H1 (cell line): Measurements from ENCODE around the gene RAB31. TPM values are rescaled to one million over a fixed set of nuclear protein-coding genes. Genes with fewer than 3 reads are reported as not detected.

Experiments
- CTCF ChIA-PET: fragments of 300-600 bp; sonication (Branson Sonifier 250); formaldehyde crosslinking; loops from one replicate; lab custom pipeline; 2021; ENCODE audit not compliant: partially characterized antibody; lab: Charles Lee
- POLR2A ChIA-PET: fragments of 300-600 bp; sonication (Branson Sonifier 250); formaldehyde crosslinking; loops from one replicate; lab custom pipeline; 2021; ENCODE audit warnings: inconsistent platforms; ENCODE audit not compliant: partially characterized antibody; lab: Charles Lee
- DNase-seq, 2 experiments: peaks; one replicate each; pipeline versions ENCODE4 v3.0.0 to v3.0.0-alpha.2; 2010 to 2022; ENCODE audit warnings: low spot score in 2 of 2, low read depth in 1 of 2, mixed read lengths in 1 of 2
- FAIRE-seq: peaks from 2 replicates; lab custom pipeline; 2011; peaks lifted over from hg19 to GRCh38; lab: Jason Lieb, UNC
- H2AFZ ChIP-seq: 2 replicates; pipeline ENCODE4 v1.8.1; 2012; ENCODE audit warnings: low read length, inconsistent platforms
- H2AK5ac ChIP-seq: 2 replicates; pipeline ENCODE4 v1.6.1; 2013; ENCODE audit warnings: low read depth, low read length
- H2BK120ac ChIP-seq: replicated peaks from 2 replicates; pipeline ENCODE3; 2013; ENCODE audit warnings: low read depth, low read length, inconsistent platforms
- H2BK12ac ChIP-seq: 2 replicates; pipeline ENCODE4 v1.6.1; 2013; ENCODE audit warnings: low read depth, low read length
- H2BK15ac ChIP-seq: 2 replicates; pipeline ENCODE4 v1.6.1; 2013; ENCODE audit warnings: low read length
- H2BK20ac ChIP-seq: 2 replicates; pipeline ENCODE4 v1.6.1; 2013; ENCODE audit warnings: low read length
- H2BK5ac ChIP-seq: 2 replicates; pipeline ENCODE4 v1.6.1; 2013; ENCODE audit warnings: low read depth, low read length
- H3K14ac ChIP-seq: 2 replicates; pipeline ENCODE4 v1.6.1; 2013; ENCODE audit warnings: inconsistent platforms; ENCODE audit not compliant: insufficient read length
- H3K18ac ChIP-seq: 2 replicates; pipeline ENCODE4 v1.6.1; 2013; ENCODE audit warnings: low read length; ENCODE audit errors: extremely low read depth
- H3K23ac ChIP-seq: 2 replicates; pipeline ENCODE4 v1.6.1; 2013; ENCODE audit warnings: inconsistent platforms; ENCODE audit not compliant: insufficient read length
- H3K23me2 ChIP-seq: 2 replicates; pipeline ENCODE4 v1.6.1; 2013; ENCODE audit warnings: low read depth, low read length
- H3K27ac ChIP-seq: 2 replicates; pipeline ENCODE4 v1.6.1; 2011; ENCODE audit warnings: low read depth, low read length, inconsistent platforms
- H3K27me3 ChIP-seq, 4 experiments: replicated peaks in 1 of 4; 1 replicate in 1 of 4; 2 replicates in 3 of 4; pipeline versions ENCODE4 v1.6.1 to v1.8.1; 2011 to 2013; ENCODE audit warnings: low read length in 3 of 4, mild to moderate bottlenecking in 3 of 4, inconsistent platforms in 2 of 4, mixed read lengths in 2 of 4, moderate library complexity in 1 of 4; ENCODE audit not compliant: control insufficient read depth in 3 of 4, insufficient read depth in 3 of 4; ENCODE audit errors: extremely low read depth in 1 of 4
- H3K36me3 ChIP-seq, 4 experiments: 2 replicates each; pipeline versions ENCODE4 v1.6.1 to v1.8.1; 2011 to 2013; ENCODE audit warnings: mild to moderate bottlenecking in 4 of 4, low read length in 3 of 4, moderate library complexity in 2 of 4, control low read depth in 1 of 4, inconsistent platforms in 1 of 4; ENCODE audit not compliant: insufficient read depth in 4 of 4, control insufficient read depth in 2 of 4
- H3K4ac ChIP-seq: replicated peaks from 2 replicates; pipeline ENCODE3; 2013; ENCODE audit warnings: low read length, low read depth, mixed read lengths, inconsistent platforms; ENCODE audit not compliant: insufficient read length
- H3K4me1 ChIP-seq, 4 experiments: replicated peaks in 1 of 4; 1 replicate in 1 of 4; 2 replicates in 3 of 4; pipeline versions ENCODE4 v1.6.1 to v1.8.1; 2011 to 2013; ENCODE audit warnings: low read length in 3 of 4, inconsistent platforms in 2 of 4, mixed read lengths in 1 of 4; ENCODE audit not compliant: insufficient read depth in 4 of 4, control insufficient read depth in 3 of 4
- H3K4me2 ChIP-seq, 2 experiments: 2 replicates each; pipeline versions ENCODE4 v1.6.1 to v1.8.1; 2011 to 2013; ENCODE audit warnings: low read depth in 2 of 2, low read length in 2 of 2, control low read depth in 1 of 2, inconsistent platforms in 1 of 2, mild to moderate bottlenecking in 1 of 2; ENCODE audit not compliant: insufficient read depth in 1 of 2
- H3K4me3 ChIP-seq, 4 experiments: fragments of 200-600, 300-600 bp in 1 of 4; sonication (generic), shearing (Covaris generic), sonication (Bioruptor Twin) in 1 of 4; 2 replicates each; pipeline versions ENCODE4 v1.5.1 to v1.8.1; 2011 to 2016; ENCODE audit warnings: low read length in 4 of 4, low read depth in 3 of 4, control low read depth in 2 of 4, inconsistent platforms in 2 of 4, mild to moderate bottlenecking in 2 of 4, mixed read lengths in 1 of 4, moderate library complexity in 1 of 4; ENCODE audit not compliant: insufficient read depth in 2 of 4; ENCODE audit errors: extremely low read depth in 1 of 4
- H3K56ac ChIP-seq: replicated peaks from 2 replicates; pipeline ENCODE3; 2013; ENCODE audit warnings: low read depth, mild to moderate bottlenecking, mixed read lengths, low read length, inconsistent platforms; ENCODE audit not compliant: insufficient read length
- H3K79me1 ChIP-seq: 2 replicates; pipeline ENCODE4 v1.6.1; 2013; ENCODE audit warnings: low read depth, low read length, control low read depth
- H3K79me2 ChIP-seq, 2 experiments: 2 replicates each; pipeline versions ENCODE4 v1.6.1 to v1.8.1; 2012 to 2013; ENCODE audit warnings: low read length in 2 of 2, mild to moderate bottlenecking in 2 of 2, inconsistent platforms in 1 of 2; ENCODE audit not compliant: insufficient read depth in 2 of 2, control insufficient read depth in 1 of 2
- H3K9ac ChIP-seq, 4 experiments: replicated peaks in 1 of 4; 1 replicate in 1 of 4; 2 replicates in 3 of 4; pipeline versions ENCODE4 v1.6.1 to v1.8.1; 2011 to 2013; ENCODE audit warnings: low read depth in 3 of 4, low read length in 3 of 4, control low read depth in 2 of 4, mild to moderate bottlenecking in 2 of 4, moderate library complexity in 2 of 4, inconsistent platforms in 1 of 4; ENCODE audit errors: extremely low read depth in 1 of 4
- H3K9me3 ChIP-seq, 2 experiments: 2 replicates each; pipeline versions ENCODE4 v1.6.1 to v1.8.1; 2012 to 2013; ENCODE audit warnings: mild to moderate bottlenecking in 2 of 2, moderate library complexity in 2 of 2, control low read depth in 1 of 2, inconsistent platforms in 1 of 2, low read depth in 1 of 2, low read length in 1 of 2, mixed read lengths in 1 of 2; ENCODE audit not compliant: insufficient read depth in 2 of 2
- H4K20me1 ChIP-seq, 2 experiments: replicated peaks in 1 of 2; 2 replicates each; pipeline versions ENCODE3 to v1.8.1; 2011 to 2013; ENCODE audit warnings: inconsistent platforms in 2 of 2, low read length in 2 of 2, mild to moderate bottlenecking in 1 of 2; ENCODE audit not compliant: insufficient read depth in 2 of 2, control insufficient read depth in 1 of 2
- H4K5ac ChIP-seq: 2 replicates; pipeline ENCODE4 v1.6.1; 2013; ENCODE audit warnings: low read length, low read depth, mixed read lengths, inconsistent platforms; ENCODE audit not compliant: insufficient read length
- H4K8ac ChIP-seq: 2 replicates; pipeline ENCODE4 v1.8.0; 2013; ENCODE audit warnings: mild to moderate bottlenecking, moderate library complexity, low read length, inconsistent platforms; ENCODE audit not compliant: insufficient read depth; ENCODE audit errors: extremely low read depth
- H4K91ac ChIP-seq: replicated peaks from 2 replicates; pipeline ENCODE3; 2013; ENCODE audit warnings: low read length, mixed read lengths, inconsistent platforms; ENCODE audit not compliant: insufficient read length
- ATF2 ChIP-seq: IDR thresholded peaks from 2 replicates; pipeline ENCODE4 v1.6.1; 2012; ENCODE audit warnings: low read length, inconsistent platforms
- HDAC6 ChIP-seq: IDR thresholded peaks from one replicate; pipeline ENCODE4 v1.7.1; 2012; ENCODE audit warnings: low read depth, mild to moderate bottlenecking, inconsistent platforms, low read length, moderate library complexity
- WGBS, 2 experiments: shearing (Covaris generic) in 1 of 2; methylation state at CpG; one replicate each; pipeline versions ENCODE4 v1.1.6 to v1.1.7; 2013 to 2015; ENCODE audit warnings: low lambda C conversion rate in 2 of 2, mixed read lengths in 2 of 2, inconsistent platforms in 1 of 2, low coverage in 1 of 2, missing lambda C conversion rate in 1 of 2; ENCODE audit not compliant: insufficient replicate concordance in 2 of 2, insufficient coverage in 1 of 2, insufficient read length in 1 of 2; ENCODE audit errors: extremely low coverage in 1 of 2, missing lambda C conversion rate in 1 of 2; 5-methylcytosine and 5-hydroxymethylcytosine counted together
- polyA plus RNA-seq, 7 experiments: library from polyadenylated mRNA; depleted of rRNA in 3 of 7; stranded (reverse) in 5 of 7; unstranded in 2 of 7; fragments of >200 nt in 5 of 7; fragments of 200-250 nt in 2 of 7; gene quantifications; 1 replicate in 5 of 7; 2 replicates in 1 of 7; 4 replicates in 1 of 7; pipeline versions ENCODE4 v1.2.1 to v1.2.3, GENCODE V29; 2011 to 2013; ENCODE audit warnings: missing spikeins in 2 of 7, mixed read lengths in 2 of 7
- total RNA-seq: library from RNA; stranded (reverse); fragmentation: NEBNext Ultra II Directional; extraction: Animal tissue kit (Norgen Biotek cat#: 25700); gene quantifications from 2 replicates; pipeline ENCODE4 v1.2.1, GENCODE V29; 2021

The RAB31 gene
- total and polyA plus RNA-seq, 2 of the 8 experiments (the other 6 are each of a cell fraction or from before 2014, with no cell fraction given): 15.2 to 40.9 TPM

- no peak for DNase-seq
- H3K27ac ChIP-seq: no peak overlapping the region
- TF ChIP-seq ATF2 (no peak), HDAC6 (no peak)
These were observed 155.2 kb downstream of the RAB31 start for GRCh38 chr18:9863282-9863681.

More at GRCh38 chr18:9863282-9863681, 155.2 kb downstream of the RAB31 start:
- Histone ChIP-seq H3K27me3 (peaks cover 0 to 2% (median 0%) of the 10 kb centered on the region in 4 experiments; a peak in 1 of 7 replicates), H2BK120ac (no peak overlapping the region), H3K23ac (no peak overlapping the region), H3K4me3 (no peak overlapping the region), H4K91ac (no peak overlapping the region), H3K4ac (no peak overlapping the region), H3K79me1 (no peaks in the 10 kb centered on the region), H4K20me1 (no peaks in the 10 kb centered on the region), H3K56ac (no peak overlapping the region), H3K79me2 (no peaks in the 10 kb centered on the region), H3K4me1 (peaks cover 0 to 2% (median 0%) of the 10 kb centered on the region in 4 experiments; a peak in 1 of 7 replicates), H3K36me3 (no peaks in the 10 kb centered on the region; a peak in 1 of 8 replicates), H2BK12ac (no peak overlapping the region), H2BK5ac (no peak overlapping the region), H4K8ac (no peak overlapping the region), H3K23me2 (no peaks in the 10 kb centered on the region; the same call in 1 of the 2 replicates), H2BK20ac (no peak overlapping the region), H3K18ac (no peak overlapping the region), H2BK15ac (no peak overlapping the region), H2AK5ac (no peak overlapping the region), H3K9ac (no peak overlapping the region), H2AFZ (no peak overlapping the region), H3K14ac (no peak overlapping the region), H3K4me2 (no peak overlapping the region), H4K5ac (no peak overlapping the region), H3K9me3 (peaks cover 12 to 17% of the 10 kb centered on the region in 2 experiments; a peak in 3 of 4 replicates)
- 74% methylated on average over 2 of the region's 2 CpGs; no CpG with 5 or more reads in 1 of the 2 experiments for WGBS, 2 experiments
- no peak for FAIRE-seq
- CTCF ChIA-PET: no interaction called here
- POLR2A ChIA-PET: no interaction called here
